Activated T-cell treated with anti-CD3 and anti-CD28 coated beads for 1 hour (primary cell): ENCODE data around the gene RNU5B-1.

ENCODE experiments used
- DNase-seq: peaks from one replicate; pipeline ENCODE4 v3.0.0-alpha.2; 2020; ENCODE audit warnings: low read depth

RNU5B-1 gene

GRCh38 chr15:65289261-65289854, 15.1 kb upstream of the RNU5B-1 start:
- DNase-seq, result no peak

DNA sequence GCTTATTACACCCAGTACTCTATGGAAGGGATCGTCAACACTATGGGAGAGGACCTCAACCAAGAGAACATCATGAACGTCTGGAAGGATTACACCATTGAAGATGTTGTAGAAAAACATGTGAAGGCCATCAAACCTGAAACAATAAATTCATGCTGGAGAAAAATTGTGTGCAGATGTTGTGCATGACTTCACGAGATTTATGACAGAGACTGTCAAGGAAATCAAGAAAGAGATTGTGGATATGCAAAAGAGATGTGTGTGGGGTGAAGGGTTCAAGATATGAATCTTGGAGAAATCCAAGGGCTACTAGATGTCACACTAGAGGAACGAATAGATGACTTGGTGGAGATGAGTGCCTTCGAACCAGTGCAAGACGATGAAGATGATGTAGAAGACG, 14.2 kb upstream of the RNU5B-1 start:
- DNase-seq, result no peak

- DNase-seq, result no peak
These were observed 11.4 kb upstream of the RNU5B-1 start for GRCh38 chr15:65292938-65293518.

- no peak for DNase-seq
These were observed 5.7 kb upstream of the RNU5B-1 start for GRCh38 chr15:65298731-65299130.

DNA sequence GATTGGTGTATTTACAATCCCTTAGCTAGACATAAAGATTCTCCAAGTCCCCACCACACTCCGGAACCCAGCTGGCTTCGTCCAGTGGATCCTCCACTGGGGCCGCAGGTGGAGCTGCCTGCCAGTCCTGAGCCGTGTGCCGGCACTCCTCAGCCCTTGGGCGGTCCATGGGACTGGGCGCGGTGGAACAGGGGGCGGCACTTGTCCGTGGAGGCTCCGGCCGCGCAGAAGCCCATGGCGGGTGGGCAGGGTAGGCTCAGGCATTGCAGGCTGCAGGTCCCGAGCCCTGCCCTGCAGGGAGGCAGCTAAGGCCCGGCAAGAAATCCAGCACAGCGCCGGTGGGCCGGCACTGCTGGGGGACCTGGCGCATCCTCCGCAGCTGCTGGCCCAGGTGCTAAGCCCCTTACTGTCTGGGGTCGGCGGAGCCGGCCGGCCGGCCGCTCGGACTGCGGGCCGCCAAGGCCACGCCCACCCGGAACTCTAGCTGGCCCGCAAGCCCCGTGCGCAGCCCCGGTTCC, 3.5 kb upstream of the RNU5B-1 start:
- DNase-seq, result no peak

GRCh38 chr15:65302061-65302460, 2.4 kb upstream of the RNU5B-1 start:
- DNase-seq, result no peak

DNA sequence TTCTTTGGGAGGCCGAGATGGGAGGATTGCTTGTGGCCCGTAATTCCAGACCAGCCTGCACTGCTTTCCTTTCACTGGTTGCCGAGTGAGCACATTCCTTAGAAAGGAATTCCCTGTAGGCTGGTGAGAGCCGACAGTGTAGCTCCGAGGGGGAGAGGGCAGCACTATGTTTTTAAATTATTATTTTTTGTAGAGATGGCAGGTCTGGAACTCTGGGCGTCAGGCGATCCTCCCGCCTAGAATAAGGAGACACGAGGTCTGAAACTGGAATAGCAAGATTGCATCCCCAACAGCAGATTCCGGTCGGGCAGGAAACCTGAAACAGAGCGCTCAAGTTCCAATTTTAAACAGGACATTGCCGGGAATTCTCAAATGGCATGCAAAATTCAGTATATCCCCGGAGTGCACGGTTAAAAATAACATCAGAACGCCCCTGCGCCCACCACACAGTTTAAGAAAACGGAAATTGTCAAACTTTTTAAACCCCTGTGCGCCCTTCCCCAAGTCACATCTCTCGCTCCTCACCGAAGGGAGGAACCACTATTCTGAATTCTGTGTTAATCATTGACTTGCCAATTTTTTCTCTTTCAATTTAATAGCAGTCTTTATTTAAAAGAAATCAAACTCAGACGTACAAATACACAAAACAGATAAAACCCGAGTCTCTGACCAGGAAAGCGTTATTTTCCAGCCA, 643 bp upstream of the RNU5B-1 start:
- no peak for DNase-seq

DNA sequence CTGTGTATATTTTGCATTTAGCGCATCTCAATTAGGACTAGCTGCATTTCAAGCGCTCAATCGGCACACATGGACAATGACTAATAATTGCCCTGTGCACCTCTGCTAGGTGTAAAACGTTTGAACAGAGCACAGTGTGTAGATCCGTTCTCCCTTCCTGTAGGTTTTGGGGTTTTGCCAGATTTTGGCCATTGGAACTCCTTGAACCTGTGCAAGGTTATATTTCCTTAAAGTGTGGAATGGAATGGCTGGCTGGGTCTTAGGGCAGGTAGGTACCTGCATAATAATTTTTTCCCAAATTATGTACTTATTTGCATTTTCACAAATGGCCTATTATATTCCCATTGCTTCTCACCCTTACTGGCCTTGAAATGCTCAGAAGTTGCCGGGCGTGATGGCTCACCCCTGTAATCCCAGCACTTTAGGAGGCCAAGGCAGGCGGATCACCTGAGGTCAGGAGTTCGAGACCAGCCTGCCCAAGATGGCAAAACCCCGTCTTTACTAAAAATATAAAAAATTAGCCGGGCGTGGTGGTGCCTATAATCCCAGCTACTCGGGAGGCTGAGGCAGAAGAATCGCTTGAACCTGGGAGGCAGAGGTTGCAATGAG, 777 bp downstream of the RNU5B-1 start:
- DNase-seq, result no peak

DNA sequence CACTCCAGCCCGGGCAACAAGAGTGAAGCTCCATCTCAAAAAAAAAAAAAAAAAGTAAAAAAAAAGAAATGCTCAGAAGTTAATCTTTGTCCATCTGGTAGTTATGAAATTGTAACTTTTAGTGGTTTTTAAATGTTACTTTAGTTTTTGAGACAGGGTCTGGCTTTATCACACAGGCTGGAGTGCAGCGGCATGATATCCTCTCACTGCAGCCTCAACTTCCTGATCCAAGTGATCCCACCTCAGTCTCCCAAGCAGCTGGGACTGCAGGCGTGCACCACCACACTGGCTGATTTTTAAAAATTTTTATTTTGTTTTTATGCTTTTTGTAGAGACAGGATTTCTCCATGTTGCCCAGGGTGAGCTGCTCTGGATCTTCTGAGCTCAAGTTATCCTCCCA, 1.3 kb downstream of the RNU5B-1 start:
- no peak for DNase-seq

DNA sequence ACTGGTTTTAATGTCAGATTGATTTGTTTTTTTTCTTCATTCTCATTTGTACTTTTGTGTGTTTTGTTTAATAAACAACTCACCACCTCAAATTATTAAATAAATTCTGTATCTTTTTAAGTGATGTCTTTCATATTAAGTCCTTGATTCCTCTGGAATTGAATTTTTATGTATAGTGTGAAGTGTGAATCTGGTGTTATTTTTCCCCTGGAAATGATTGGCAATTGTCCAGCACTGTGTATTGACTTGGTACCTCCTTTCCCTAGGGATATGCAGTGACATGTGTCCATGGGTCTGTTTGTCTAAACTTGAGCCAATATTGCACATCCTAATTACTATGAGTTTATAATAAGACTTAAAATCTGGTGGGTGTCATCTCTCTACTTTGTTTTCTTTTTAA, 2.1 kb downstream of the RNU5B-1 start:
- DNase-seq, result no peak

GRCh38 chr15:65307978-65308377, 3.5 kb downstream of the RNU5B-1 start:
- DNase-seq, result no peak

DNA sequence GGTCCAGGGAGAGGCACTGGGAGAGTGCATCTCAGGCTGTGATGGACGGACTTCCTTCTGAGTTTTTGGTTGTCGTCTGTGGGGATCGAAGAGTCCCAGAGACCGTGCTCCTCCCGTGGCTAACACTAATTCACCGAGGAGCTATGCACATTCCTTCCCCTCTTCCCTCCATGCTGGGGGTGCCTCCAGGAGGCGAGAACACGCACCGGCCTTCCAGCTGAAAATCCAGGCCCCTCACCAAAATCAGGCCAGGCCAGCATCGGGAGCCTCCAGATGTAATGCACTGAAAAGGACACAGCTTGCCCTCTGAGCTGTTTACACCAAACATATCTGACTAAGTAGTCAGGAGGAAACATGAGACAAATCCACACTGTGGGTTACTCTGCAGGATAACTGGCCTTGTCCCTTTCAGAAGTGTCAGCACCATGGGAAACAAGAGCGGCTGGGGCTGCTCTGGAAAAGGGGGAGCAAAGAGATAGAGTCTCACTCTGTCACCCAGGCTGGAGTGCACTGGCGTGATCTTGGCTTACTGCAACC, 5.5 kb downstream of the RNU5B-1 start:
- DNase-seq, result no peak

GRCh38 chr15:65310431-65311137, 6.1 kb downstream of the RNU5B-1 start:
- DNase-seq, result no peak

- DNase-seq, result no peak
These were observed 7.3 kb downstream of the RNU5B-1 start for GRCh38 chr15:65311760-65312159.

DNA sequence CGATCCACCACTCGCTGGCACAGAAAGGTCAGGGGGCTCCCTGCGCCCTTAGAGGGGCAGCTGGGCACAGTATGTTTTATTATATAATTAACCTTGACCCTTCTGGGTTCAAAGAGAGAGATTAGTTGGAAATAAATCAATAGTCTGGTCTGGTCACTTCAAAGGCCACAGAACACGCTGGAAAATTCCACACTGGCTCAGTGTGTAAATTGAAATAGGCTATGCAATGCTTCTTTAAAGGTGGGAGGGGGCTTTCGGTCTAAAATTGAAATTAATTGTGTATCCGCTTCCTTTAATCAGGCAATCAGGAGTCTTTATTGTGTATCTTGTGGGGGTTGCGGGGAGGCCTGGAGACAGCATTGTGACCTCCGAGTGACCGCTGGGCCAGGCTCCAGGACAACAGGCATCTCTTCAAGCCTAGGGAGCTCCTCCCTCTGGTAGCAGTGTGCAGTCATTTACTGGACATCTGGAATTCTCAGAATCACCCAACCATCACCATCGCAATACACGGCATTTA, 8.0 kb downstream of the RNU5B-1 start:
- no peak for DNase-seq

GRCh38 chr15:65318870-65319356, 14.4 kb downstream of the RNU5B-1 start:
- peak; percentile 59 for DNase-seq

DNA sequence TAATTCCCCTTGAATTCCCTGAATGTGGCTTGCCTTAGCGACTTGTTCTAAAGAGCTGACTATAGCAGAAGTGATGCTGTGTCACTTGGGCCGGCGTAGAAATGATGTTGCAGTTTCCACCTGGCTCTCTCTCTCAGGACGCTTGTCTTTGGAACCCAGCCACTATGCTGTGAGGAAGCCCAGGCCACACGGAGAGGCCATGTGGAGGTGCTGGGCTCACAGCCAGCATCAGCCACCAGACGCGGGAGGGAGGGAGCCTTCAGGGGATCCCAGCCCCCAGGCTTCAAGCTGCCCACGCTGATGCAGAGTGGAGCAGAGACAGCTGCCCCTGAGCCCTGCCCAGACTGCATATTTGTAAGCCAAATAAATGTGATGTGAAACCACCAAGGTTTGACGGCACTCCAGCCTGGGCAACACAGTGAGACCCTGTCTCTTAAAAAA, 18.6 kb downstream of the RNU5B-1 start:
- no peak for DNase-seq

- no peak for DNase-seq
These were observed 21.6 kb downstream of the RNU5B-1 start for GRCh38 chr15:65326117-65326526.

DNA sequence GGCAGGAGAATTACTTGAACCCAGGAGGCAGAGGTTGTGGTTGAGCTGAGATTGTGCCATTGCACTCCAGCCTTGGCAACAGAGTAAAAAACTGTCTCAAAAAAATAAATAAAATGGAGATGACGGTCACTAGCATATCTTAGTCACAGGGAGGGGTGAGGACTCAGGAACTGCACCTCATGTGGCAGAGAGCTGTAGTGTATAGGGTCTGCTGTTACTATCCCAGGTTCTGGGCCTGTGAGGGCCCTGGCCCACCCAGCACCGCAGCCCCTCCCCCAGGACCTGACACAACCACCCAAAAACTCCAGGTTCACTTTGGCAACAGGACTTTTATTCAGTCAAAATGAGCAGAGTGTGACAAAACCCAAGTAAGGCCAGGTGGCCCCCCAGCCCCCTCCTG, 22.3 kb downstream of the RNU5B-1 start:
- DNase-seq, result no peak

- no peak for DNase-seq
These were observed 23.3 kb downstream of the RNU5B-1 start for GRCh38 chr15:65327651-65328393.
